Suprapubic skin (tissue), 3 donors: Measurements from ENCODE around the gene SCO2.

Experiments used
- CTCF ChIP-seq, 2 donors: fragments of 200-600 bp in 1 of 2; fragments of 450-650 bp in 1 of 2; sonication (generic) in 1 of 2; IDR thresholded peaks; one replicate each; pipeline ENCODE4 v1.5.1; 2016 to 2019; ENCODE audit warnings: antibody characterized with exemption in 2 of 2, mild to moderate bottlenecking in 1 of 2, moderate library complexity in 1 of 2
- POLR2A ChIP-seq, 2 donors: fragments of 450-650 bp; IDR thresholded peaks; one replicate each; pipeline ENCODE4 v1.6.1; 2017; ENCODE audit warnings: antibody characterized with exemption in 2 of 2, mild to moderate bottlenecking in 2 of 2, moderate library complexity in 2 of 2

- TF ChIP-seq CTCF (IDR thresholded peaks at IDR 0.05) (no peak), POLR2A (IDR thresholded peaks at IDR 0.05) (no peak)
Observed at GRCh38 chr22:50540381-50540780, 15.0 kb upstream of the SCO2 start.
